GM10248 (cell line): ENCODE results near the gene ZNF628.

Experiments
- CTCF ChIA-PET: fragments of 300-600 bp; sonication (Branson Sonifier 250); formaldehyde crosslinking; extraction: SDS; loops from one replicate; lab custom pipeline; 2021; ENCODE audit warnings: antibody characterized with exemption; lab: Yijun Ruan, JAX
- POLR2A ChIA-PET: fragments of 350-650 bp; sonication (Branson Sonifier 250); formaldehyde crosslinking; extraction: SDS; loops from one replicate; lab custom pipeline; 2020; ENCODE audit warnings: antibody characterized with exemption; lab: Yijun Ruan, JAX
- DNase-seq: peaks from one replicate; pipeline ENCODE4 v3.0.0; 2012; ENCODE audit errors: extremely low spot score
- TF ChIP-seq, protein P1 (sequence below): IDR thresholded peaks from 2 replicates; pipeline ENCODE4 v1.5.1; 2012; ENCODE audit warnings: mild to moderate bottlenecking, low read depth; ENCODE audit errors: extremely low read depth, missing control alignments, control extremely low read depth

Gene ZNF628

DNA sequence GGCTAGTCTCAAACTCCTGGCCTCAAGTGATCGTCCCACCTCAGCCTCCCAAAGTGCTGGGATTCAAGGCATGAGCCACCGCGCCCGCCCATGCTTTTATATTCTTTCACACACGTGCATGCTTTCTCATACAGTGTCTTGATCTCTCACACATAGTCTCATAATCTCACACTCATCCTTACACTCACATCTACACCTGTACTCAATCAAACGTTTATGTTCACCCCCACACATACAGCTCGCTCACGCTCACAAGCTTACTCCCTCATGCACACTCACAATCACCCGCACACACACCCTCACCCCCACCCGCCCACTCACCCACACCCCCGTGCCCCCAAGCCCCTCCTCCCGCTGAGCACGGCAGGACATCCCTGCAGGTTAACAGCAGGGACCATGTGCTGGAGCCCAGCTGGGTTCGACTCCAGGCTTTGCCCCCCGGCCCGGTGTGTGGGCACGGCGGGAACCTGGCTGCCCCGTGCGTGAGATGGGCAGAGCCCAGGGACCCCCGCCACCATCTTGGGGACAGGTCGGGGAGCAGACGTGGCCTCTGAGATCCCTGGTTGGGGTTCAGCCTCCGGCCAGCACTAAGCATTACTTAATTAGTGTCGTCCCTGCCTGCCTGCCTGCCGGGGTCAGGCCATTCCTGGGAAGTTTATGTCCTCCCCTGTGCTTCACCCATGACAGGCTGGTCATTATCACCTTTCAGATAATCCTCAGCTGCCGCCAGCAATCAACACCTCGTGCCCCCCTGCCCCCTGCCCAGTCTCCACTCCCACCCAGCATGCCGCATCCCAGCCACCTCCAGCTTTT lies 49.1 kb downstream of the ZNF628 start:
- ChIA-PET CTCF (interaction anchor here (1.6 to 2.2 kb wide), 3 partner anchors 8 to 106 kb away, joined by 3 to 7 read pairs (median 6); no protein-coding TSS in a partner anchor), POLR2A (interaction anchor here (0.5 kb wide), 1 partner anchor 99 kb away, joined by 8 read pairs; the partner anchor contains the start of gene ZNF784)

DNA sequence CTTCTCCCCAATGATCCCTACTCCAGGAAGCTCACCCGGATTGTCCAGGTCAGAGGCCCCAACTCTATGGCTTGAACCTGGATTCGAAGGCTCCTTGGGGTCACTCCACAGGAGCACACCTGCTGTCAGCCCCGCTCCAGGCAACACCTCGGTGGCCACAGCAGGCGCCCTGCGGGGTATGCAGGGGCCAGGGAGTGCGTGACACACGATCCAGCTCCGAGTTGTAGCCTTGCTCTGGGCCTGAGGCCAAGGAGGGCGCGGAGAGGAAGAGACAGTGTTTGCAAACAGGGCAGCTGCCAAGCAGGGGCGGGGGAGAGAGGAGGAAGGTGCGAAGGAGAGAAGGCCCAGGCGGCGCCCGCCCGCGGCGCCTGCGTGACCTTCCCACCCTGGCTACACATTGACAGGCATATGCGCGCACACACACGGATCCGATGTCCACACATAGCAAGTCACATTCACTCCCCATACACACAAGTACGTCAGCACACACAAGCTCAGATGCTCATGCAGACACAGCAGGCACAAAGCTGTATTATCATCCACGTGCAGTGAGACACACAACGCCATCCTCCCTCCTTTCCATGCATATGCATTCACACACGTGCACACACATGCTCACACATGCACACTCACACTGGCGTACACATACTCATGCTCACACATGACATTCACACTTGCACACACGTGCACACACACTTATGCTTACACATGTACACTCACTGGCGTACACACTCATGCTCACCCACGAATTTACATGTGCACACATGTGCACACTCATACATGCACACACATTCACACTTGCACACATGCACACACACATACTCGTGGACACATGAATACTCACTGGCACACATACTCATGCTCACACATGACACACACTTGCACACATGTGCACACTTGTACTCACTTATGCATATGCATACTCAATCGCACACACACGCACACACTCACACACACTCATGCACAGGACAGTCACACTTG lies 50.1 kb downstream of the ZNF628 start:
- CTCF ChIA-PET = interaction anchor here (0.6 to 2.2 kb wide), 4 partner anchors 9 to 105 kb away, joined by 3 to 7 read pairs (median 4); no protein-coding TSS in a partner anchor
- DNase-seq = no peak
- POLR2A ChIA-PET = interaction anchor here (0.5 kb wide), 1 partner anchor 98 kb away, joined by 8 read pairs; the partner anchor contains the start of gene ZNF784
- TF ChIP-seq, protein P1, sequence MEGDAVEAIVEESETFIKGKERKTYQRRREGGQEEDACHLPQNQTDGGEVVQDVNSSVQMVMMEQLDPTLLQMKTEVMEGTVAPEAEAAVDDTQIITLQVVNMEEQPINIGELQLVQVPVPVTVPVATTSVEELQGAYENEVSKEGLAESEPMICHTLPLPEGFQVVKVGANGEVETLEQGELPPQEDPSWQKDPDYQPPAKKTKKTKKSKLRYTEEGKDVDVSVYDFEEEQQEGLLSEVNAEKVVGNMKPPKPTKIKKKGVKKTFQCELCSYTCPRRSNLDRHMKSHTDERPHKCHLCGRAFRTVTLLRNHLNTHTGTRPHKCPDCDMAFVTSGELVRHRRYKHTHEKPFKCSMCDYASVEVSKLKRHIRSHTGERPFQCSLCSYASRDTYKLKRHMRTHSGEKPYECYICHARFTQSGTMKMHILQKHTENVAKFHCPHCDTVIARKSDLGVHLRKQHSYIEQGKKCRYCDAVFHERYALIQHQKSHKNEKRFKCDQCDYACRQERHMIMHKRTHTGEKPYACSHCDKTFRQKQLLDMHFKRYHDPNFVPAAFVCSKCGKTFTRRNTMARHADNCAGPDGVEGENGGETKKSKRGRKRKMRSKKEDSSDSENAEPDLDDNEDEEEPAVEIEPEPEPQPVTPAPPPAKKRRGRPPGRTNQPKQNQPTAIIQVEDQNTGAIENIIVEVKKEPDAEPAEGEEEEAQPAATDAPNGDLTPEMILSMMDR = no peak

More for the DNA sequence above, 49.1 kb downstream of the ZNF628 start:
- no peak for DNase-seq
- TF ChIP-seq, protein P1 = no peak

DNA sequence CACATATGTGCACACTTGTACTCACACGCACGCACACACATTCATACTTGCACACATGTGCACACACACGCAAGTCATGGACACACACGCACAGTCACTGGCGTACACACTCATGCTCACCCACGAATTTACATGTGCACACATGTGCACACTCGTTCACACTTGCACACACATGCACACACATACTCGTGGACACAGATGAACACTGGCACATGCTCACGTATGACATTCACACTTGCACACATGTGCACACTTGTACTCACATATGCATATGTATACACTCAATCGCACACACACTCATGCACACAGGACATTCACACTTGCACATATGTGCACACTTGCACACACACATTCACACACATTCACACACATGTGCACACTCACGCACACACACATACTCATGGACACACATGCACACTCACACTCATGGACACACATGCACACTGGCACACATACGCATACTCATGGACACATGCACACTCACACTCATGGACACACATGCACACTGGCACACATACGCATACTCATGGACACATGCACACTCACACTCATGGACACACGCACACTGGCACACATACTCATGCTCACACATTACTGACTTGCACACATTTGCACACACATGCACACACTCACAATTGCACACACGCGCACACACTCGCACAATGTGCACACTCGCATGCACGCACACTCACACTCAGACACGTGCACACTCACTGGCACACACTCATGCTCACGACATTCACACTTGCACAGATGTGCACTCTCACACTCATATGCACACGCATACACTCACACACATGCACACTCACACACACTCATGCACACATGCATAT lies 51.0 kb downstream of the ZNF628 start:
- ChIA-PET POLR2A (no interaction called here), CTCF (interaction anchor here (1.9 to 2.2 kb wide), 2 partner anchors 23 to 104 kb away, joined by 6 to 7 read pairs; no protein-coding TSS in a partner anchor)
- DNase-seq = no peak
- TF ChIP-seq, protein P1 = no peak

DNA sequence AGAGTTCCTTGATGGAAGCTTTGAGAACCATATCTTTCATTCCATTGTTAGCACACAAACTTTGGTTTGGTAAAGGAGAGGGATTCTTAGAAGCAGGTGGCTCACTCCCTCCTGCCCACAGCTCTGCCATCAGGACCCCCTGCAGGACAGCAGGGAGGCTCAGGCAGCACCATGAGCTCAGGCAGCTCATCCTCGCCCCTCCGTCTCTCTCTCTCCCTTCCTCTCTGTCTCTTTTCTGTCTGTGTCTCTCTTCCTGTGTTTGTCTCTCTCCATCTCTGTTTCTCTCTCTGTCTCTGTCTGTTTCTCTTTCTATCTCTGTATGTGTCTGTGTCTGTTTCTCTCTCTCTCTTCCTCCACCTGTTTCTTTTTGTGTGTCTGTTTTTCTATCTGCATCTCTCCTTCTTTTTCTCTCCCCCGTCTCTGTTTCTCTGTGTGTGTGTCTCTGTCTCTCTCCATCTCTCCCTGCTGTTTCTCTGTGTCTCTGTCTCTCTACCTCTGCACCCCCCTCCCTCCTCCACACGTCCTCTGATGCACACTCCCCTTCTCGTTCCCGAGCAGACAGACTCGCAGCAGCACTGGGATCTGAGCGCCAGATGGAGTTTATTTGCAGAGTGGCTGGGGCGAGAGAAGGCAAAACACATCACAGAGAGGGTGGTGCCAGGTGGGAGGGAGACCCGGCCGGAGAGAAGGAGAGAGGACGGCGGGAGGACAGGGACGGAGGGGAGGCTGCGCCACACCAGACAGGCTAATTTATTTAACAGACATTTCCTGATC lies 51.8 kb downstream of the ZNF628 start:
- POLR2A ChIA-PET = no interaction called here
- CTCF ChIA-PET = no interaction called here
- no peak for DNase-seq
- TF ChIP-seq, protein P1 = no peak

DNA sequence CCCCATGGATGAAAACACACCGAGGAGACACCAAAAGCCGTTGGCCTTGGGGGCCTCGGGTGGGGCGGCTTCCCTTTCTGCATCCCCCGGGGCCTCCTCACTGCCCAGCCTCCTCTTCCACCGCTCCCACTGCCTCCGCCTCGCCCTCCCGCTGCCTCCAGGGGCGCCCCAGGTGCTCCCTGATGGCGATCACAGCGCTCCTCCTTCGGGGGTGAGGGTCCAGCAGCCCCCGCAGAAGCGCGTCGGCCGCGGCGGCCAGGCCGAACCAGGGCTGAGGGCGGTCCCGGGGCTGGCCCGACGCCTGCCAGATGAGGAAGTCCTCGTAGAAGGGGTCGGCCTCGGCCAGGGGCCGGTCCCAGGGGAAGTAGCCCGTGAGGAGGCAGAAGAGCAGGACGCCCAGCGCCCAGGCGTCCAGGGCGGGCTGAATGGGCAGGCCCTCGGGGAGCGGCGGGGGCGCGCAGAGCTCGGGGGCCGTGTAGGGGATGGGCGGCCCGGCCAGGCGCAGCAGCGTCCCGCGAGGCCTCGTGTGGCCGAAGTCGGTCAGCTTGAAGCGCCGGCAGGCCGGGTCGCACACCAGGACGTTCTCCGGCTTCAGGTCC lies 53.3 kb downstream of the ZNF628 start:
- POLR2A ChIA-PET = no interaction called here
- DNase-seq = no peak
- CTCF ChIA-PET = interaction anchor here (1.0 kb wide), 1 partner anchor 102 kb away, joined by 3 read pairs; no protein-coding TSS in a partner anchor
- TF ChIP-seq, protein P1 = no peak
